K562 (cell line): ENCODE data around the gene FANCC. TPM values are rescaled to one million over a fixed set of nuclear protein-coding genes. Genes with fewer than 3 reads are reported as not detected.

Experiments used
- ATAC-seq: fragments of 200-7000 bp; cut with Tn5 transposase; 3 replicates; pipeline ENCODE4 v1.9.1; 2020; ENCODE audit warnings: moderate library complexity
- BruUV-seq: library from RNA; stranded (reverse); fragments of 400-500 nt; replicated peaks from 2 replicates; lab custom pipeline; 2021; lab: Mats Ljungman, UMichigan
- CTCF ChIA-PET: fragments of 300-600 bp; formaldehyde crosslinking; extraction: SDS; loops from one replicate; lab custom pipeline; 2021; ENCODE audit warnings: low intra/inter-chr PET ratio; lab: Yijun Ruan, JAX
- POLR2A ChIA-PET: fragments of 300-600, 350-650 bp; sonication (Branson Sonifier 250); formaldehyde crosslinking; extraction: SDS; loops from one replicate; lab custom pipeline; 2021; ENCODE audit warnings: antibody characterized with exemption, inconsistent platforms; lab: Yijun Ruan, JAX
- DNase-seq, 4 experiments: peaks; one replicate each; pipeline versions ENCODE4 v3.0.0 to v3.0.0-alpha.2; 2011 to 2018; ENCODE audit warnings: low spot score in 3 of 4, mixed read lengths in 3 of 4; ENCODE audit errors: extremely low read depth in 1 of 4
- FAIRE-seq: peaks from 2 replicates; lab custom pipeline; 2011; peaks lifted over from hg19 to GRCh38; lab: Jason Lieb, UNC
- H2AFZ ChIP-seq: 2 replicates; pipeline ENCODE4 v1.6.0; 2011; ENCODE audit warnings: low read depth, low read length, control low read depth, inconsistent platforms
- H3K27ac ChIP-seq: fragments of 200-600 bp; 3 replicates; pipeline ENCODE4 v1.8.0; 2011; ENCODE audit warnings: low read depth, mild to moderate bottlenecking, control low read depth, inconsistent platforms, low read length, moderate library complexity, mixed read lengths; ENCODE audit errors: extremely low read depth
- H3K27me3 ChIP-seq, 2 experiments: fragments of 300-600 bp in 1 of 2; 2 replicates in 1 of 2; 3 replicates in 1 of 2; pipeline versions ENCODE4 v1.6.0 to v1.8.0; 2011; ENCODE audit warnings: inconsistent platforms in 2 of 2, low read length in 2 of 2, mild to moderate bottlenecking in 1 of 2, mixed read lengths in 1 of 2, moderate library complexity in 1 of 2; ENCODE audit not compliant: control insufficient read depth in 2 of 2, insufficient read depth in 2 of 2
- H3K36me3 ChIP-seq: fragments of 300-600 bp; 3 replicates; pipeline ENCODE4 v1.8.0; 2011; ENCODE audit warnings: mild to moderate bottlenecking, low read length, inconsistent platforms; ENCODE audit not compliant: control insufficient read depth, insufficient read depth
- H3K4me1 ChIP-seq, 2 experiments: fragments of 200-600 bp in 1 of 2; replicated peaks in 1 of 2; 2 replicates in 1 of 2; 3 replicates in 1 of 2; pipeline versions ENCODE4 v1.5.1 to v1.8.0; 2011; ENCODE audit warnings: inconsistent platforms in 2 of 2, low read length in 2 of 2, mild to moderate bottlenecking in 1 of 2, mixed read lengths in 1 of 2, moderate library complexity in 1 of 2; ENCODE audit not compliant: control insufficient read depth in 2 of 2, insufficient read depth in 2 of 2
- H3K4me2 ChIP-seq: 2 replicates; pipeline ENCODE4 v1.6.1; 2011; ENCODE audit warnings: low read length, control low read depth, inconsistent platforms, mixed read lengths; ENCODE audit not compliant: insufficient read depth
- H3K4me3 ChIP-seq: fragments of 200-600 bp; sonication (generic), shearing (Covaris generic); 2 replicates; pipeline ENCODE4 v1.5.1; 2016; ENCODE audit warnings: control low read depth, inconsistent platforms
- H3K79me2 ChIP-seq: fragments of 200-600 bp; 3 replicates; pipeline ENCODE4 v1.8.0; 2011; ENCODE audit warnings: low read length, inconsistent platforms; ENCODE audit not compliant: control insufficient read depth, insufficient read depth
- H3K9ac ChIP-seq, 2 experiments: 2 replicates each; pipeline versions ENCODE4 v1.6.0 to v1.6.1; 2011; ENCODE audit warnings: low read depth in 2 of 2, low read length in 2 of 2, control low read depth in 1 of 2, inconsistent platforms in 1 of 2, mild to moderate bottlenecking in 1 of 2, mixed read lengths in 1 of 2; ENCODE audit not compliant: insufficient read depth in 1 of 2
- H3K9me1 ChIP-seq: one replicate; pipeline ENCODE4 v1.6.0; 2011; ENCODE audit warnings: inconsistent platforms, mild to moderate bottlenecking, low read length, moderate library complexity; ENCODE audit not compliant: control insufficient read depth, insufficient read depth
- H3K9me3 ChIP-seq: replicated peaks from 2 replicates; pipeline ENCODE4 v1.5.1; 2011; ENCODE audit warnings: low read depth, low read length, inconsistent platforms; ENCODE audit not compliant: control insufficient read depth, insufficient read depth
- H4K20me1 ChIP-seq: replicated peaks from 2 replicates; pipeline ENCODE4 v1.6.1; 2011; ENCODE audit warnings: low read length, inconsistent platforms, mixed read lengths; ENCODE audit not compliant: control insufficient read depth, insufficient read depth
- CEBPB ChIP-seq: fragments of 450-650 bp; IDR thresholded peaks from 2 replicates; pipeline ENCODE4 v1.6.1; 2016; ENCODE audit warnings: missing genetic modification characterization, missing compliant biosample characterization
- CEBPG ChIP-seq, 3 experiments: fragments of 200-800 bp in 1 of 3; sonication (Bioruptor generic) in 1 of 3; sonication (generic) in 1 of 3; formaldehyde crosslinking in 1 of 3; IDR thresholded peaks in 2 of 3; conservative IDR thresholded peaks in 1 of 3; 2 replicates each; pipeline versions ENCODE4 v1.6.1 to v1.8.0; 2016 to 2022; ENCODE audit warnings: missing compliant biosample characterization in 2 of 3, missing genetic modification characterization in 2 of 3, mild to moderate bottlenecking in 1 of 3, missing genetic modification reagents in 1 of 3
- RB1 ChIP-seq: fragments of 450-650 bp; IDR thresholded peaks from 2 replicates; pipeline ENCODE4 v1.6.1; 2017; ENCODE audit warnings: low read depth, mild to moderate bottlenecking
- RBM15 ChIP-seq: fragments of 200-400 bp; formaldehyde crosslinking; IDR thresholded peaks from 2 replicates; pipeline ENCODE4 v1.6.1; 2018; ENCODE audit warnings: mild to moderate bottlenecking, low read length, moderate library complexity; ENCODE audit not compliant: insufficient read depth
- SRSF9 ChIP-seq: fragments of 200-400 bp; formaldehyde crosslinking; IDR thresholded peaks from 2 replicates; pipeline ENCODE4 v1.6.1; 2017; ENCODE audit warnings: low read depth, low read length, borderline replicate concordance
- XRCC5 ChIP-seq: fragments of 200-400 bp; formaldehyde crosslinking; IDR thresholded peaks from 2 replicates; pipeline ENCODE4 v1.6.1; 2017; ENCODE audit warnings: low read depth, mild to moderate bottlenecking, low read length
- ZNF140 ChIP-seq: fragments of 250-450 bp; sonication (Bioruptor Pico); IDR thresholded peaks from 2 replicates; pipeline ENCODE4 v1.8.0; 2021; ENCODE audit warnings: moderate library complexity, mild to moderate bottlenecking, inconsistent platforms
- ZNF592 ChIP-seq: fragments of 450-650 bp; IDR thresholded peaks from 2 replicates; pipeline ENCODE4 v1.6.1; 2017; ENCODE audit warnings: antibody characterized with exemption, mild to moderate bottlenecking
- ZNF76 ChIP-seq: fragments of 250-450 bp; sonication (Bioruptor Pico); IDR thresholded peaks from 2 replicates; pipeline ENCODE4 v1.4.0; 2020; ENCODE audit warnings: mild to moderate bottlenecking, moderate library complexity, borderline replicate concordance
- WGBS: fragments of 100-300 bp; shearing (Covaris generic); methylation state at CpG from one replicate; pipeline ENCODE4 v1.1.6; 2016; ENCODE audit warnings: low coverage, mixed read lengths; ENCODE audit not compliant: insufficient coverage; ENCODE audit errors: missing lambda C conversion rate; 5-methylcytosine and 5-hydroxymethylcytosine counted together
- in situ Hi-C: fragments of 300-500 bp; cut with MboI; formaldehyde crosslinking; loops from 4 replicates; pipeline ENCODE4 v1.15.0; 2018; ENCODE audit warnings: inconsistent platforms, mixed read lengths
- intact Hi-C: fragments of 100-400 bp; cut with micrococcal nuclease; formaldehyde crosslinking; loops from 2 replicates; pipeline ENCODE4 v1.14.2; 2022
- polyA plus RNA-seq, 8 experiments: library from polyadenylated mRNA; depleted of rRNA in 4 of 8; stranded (reverse) in 5 of 8; unstranded in 3 of 8; fragments of >200 nt; fragmentation: Nextera tagmentation in 2 of 8; fragmentation: Illumina TruSeq in 1 of 8; extraction: Ambion mirVana in 2 of 8; extraction: Trizol in 1 of 8; gene quantifications; 2 replicates each; pipeline versions ENCODE4 v1.2.1 to v1.2.3, GENCODE V29; 2011 to 2014; ENCODE audit warnings: inconsistent platforms in 1 of 8, missing spikeins in 1 of 8
- total RNA-seq, 7 experiments: library from RNA; depleted of rRNA in 6 of 7; stranded (reverse); fragments of >200 nt in 6 of 7; fragmentation: Illumina TruSeq in 2 of 7; extraction: Trizol in 2 of 7; gene quantifications; 2 replicates each; pipeline versions ENCODE4 v1.2.1 to v1.2.3, GENCODE V29; 2011 to 2021; ENCODE audit warnings: low replicate concordance in 1 of 7

Gene FANCC
- total and polyA plus RNA-seq, 9 of the 15 experiments (the other 6 are each of a cell fraction or from before 2014, with no cell fraction given): 4.6 to 18.4 (median 14.2) TPM

GRCh38 chr9:95344735-95345325 is 27.3 kb upstream of the FANCC start:
- FAIRE-seq (no peak), ATAC-seq (no peak), DNase-seq (no peak)
- CTCF ChIA-PET: no interaction called here
- no peaks in the 10 kb centered on the region for H3K79me2 ChIP-seq
- no peak overlapping the region for H3K4me3 ChIP-seq
- no peaks in the 10 kb centered on the region for H3K36me3 ChIP-seq
- no peaks in the 10 kb centered on the region for H3K9me1 ChIP-seq
- H3K27me3 ChIP-seq: peaks cover 2 to 14% of the 10 kb centered on the region in 2 experiments; a peak in 2 of 5 replicates
- no peak overlapping the region for H3K4me2 ChIP-seq
- intact Hi-C loops: no loop called here
- peaks cover 0 to 10% of the 10 kb centered on the region in 2 experiments; a peak in 1 of 5 replicates for H3K4me1 ChIP-seq
- no peaks in the 10 kb centered on the region for H3K9me3 ChIP-seq
- no TSS peak for BruUV-seq
- H4K20me1 ChIP-seq: no peaks in the 10 kb centered on the region
- no peak overlapping the region for H3K9ac ChIP-seq
- WGBS: 0% methylated on average over 3 of the region's 3 CpGs
- in situ Hi-C loops: no loop called here
- no peak overlapping the region for H2AFZ ChIP-seq
- POLR2A ChIA-PET: interaction anchor here (0.8 kb wide), 1 partner anchor 9 kb away, joined by 3 read pairs; no protein-coding TSS in a partner anchor
- no peak overlapping the region for H3K27ac ChIP-seq
- TF ChIP-seq ZNF592: no peak
- TF ChIP-seq CEBPG (CRISPR knock-in tag; IDR thresholded peaks at IDR 0.05): no peak
- TF ChIP-seq CEBPG (tag; conservative IDR thresholded peaks at IDR 0.05 in 1 of 2, IDR thresholded peaks at IDR 0.05 in 1 of 2): peak; percentile 43 to 53; a peak in 2 of 4 replicates
- no peak for TF ChIP-seq ZNF76
- no peak for TF ChIP-seq RBM15
- TF ChIP-seq CEBPB: peak; percentile 59
- no peak for TF ChIP-seq SRSF9
- TF ChIP-seq RB1: no peak
- no peak for TF ChIP-seq ZNF140
- no peak for TF ChIP-seq XRCC5
